Caco-2 (cell line): ENCODE data around the gene AGTRAP. TPM values are rescaled to one million over a fixed set of nuclear protein-coding genes. Genes with fewer than 3 reads are reported as not detected.

Experiments
- BruUV-seq: library from RNA; stranded (reverse); fragments of 400-500 nt; replicated peaks from 2 replicates; lab custom pipeline; 2021; lab: Mats Ljungman, UMichigan
- CTCF ChIA-PET: fragments of 300-600 bp; sonication (Branson Sonifier 250); formaldehyde crosslinking; loops from one replicate; lab custom pipeline; 2022; ENCODE audit warnings: antibody characterized with exemption; lab: Charles Lee
- POLR2A ChIA-PET: fragments of 300-600 bp; sonication (Branson Sonifier 250); formaldehyde crosslinking; loops from one replicate; lab custom pipeline; 2022; ENCODE audit warnings: antibody characterized with exemption; lab: Charles Lee
- DNase-seq, 2 experiments: peaks; one replicate each; pipeline versions ENCODE4 v3.0.0 to v3.0.0-alpha.2; 2020 to 2022
- H3K27me3 ChIP-seq: replicated peaks from 2 replicates; pipeline ENCODE4 v1.6.0; 2011; ENCODE audit warnings: low read length; ENCODE audit not compliant: control insufficient read depth, insufficient read depth
- H3K36me3 ChIP-seq: 2 replicates; pipeline ENCODE4 v1.5.1; 2011; ENCODE audit warnings: low read length; ENCODE audit not compliant: control insufficient read depth, insufficient read depth
- H3K4me1 ChIP-seq: fragments of 250-450 bp; sonication (Bioruptor Pico); 2 replicates; pipeline ENCODE4 v1.5.1; 2020; ENCODE audit warnings: mild to moderate bottlenecking
- H3K4me3 ChIP-seq: 2 replicates; pipeline ENCODE4 v1.5.1; 2011; ENCODE audit warnings: low read depth, mild to moderate bottlenecking, control low read depth, low read length
- H3K9me3 ChIP-seq: fragments of 250-450 bp; sonication (Bioruptor Pico); 2 replicates; pipeline ENCODE4 v1.5.1; 2020; ENCODE audit warnings: mild to moderate bottlenecking, moderate library complexity
- H3K27ac Mint-ChIP-seq: one replicate; pipeline ENCODE4 v1.8.0; 2022; ENCODE audit warnings: mixed read lengths; ENCODE audit not compliant: unreplicated experiment
- H3K27me3 Mint-ChIP-seq: one replicate; pipeline ENCODE4 v1.8.0; 2022; ENCODE audit warnings: mixed read lengths; ENCODE audit not compliant: insufficient read depth, unreplicated experiment
- H3K36me3 Mint-ChIP-seq: one replicate; pipeline ENCODE4 v1.8.0; 2022; ENCODE audit warnings: mild to moderate bottlenecking, mixed read lengths; ENCODE audit not compliant: insufficient read depth, unreplicated experiment
- H3K4me1 Mint-ChIP-seq: one replicate; pipeline ENCODE4 v1.8.0; 2022; ENCODE audit warnings: low read depth, mixed read lengths; ENCODE audit not compliant: unreplicated experiment
- H3K4me3 Mint-ChIP-seq: one replicate; pipeline ENCODE4 v1.8.0; 2022; ENCODE audit warnings: mild to moderate bottlenecking, moderate library complexity, mixed read lengths; ENCODE audit not compliant: unreplicated experiment
- H3K9me3 Mint-ChIP-seq: one replicate; pipeline ENCODE4 v1.8.0; 2022; ENCODE audit warnings: mixed read lengths; ENCODE audit not compliant: unreplicated experiment
- CTCF ChIP-seq, 2 experiments: fragments of 200-600 bp in 1 of 2; IDR thresholded peaks; 1 replicate in 1 of 2; 2 replicates in 1 of 2; pipeline versions ENCODE4 v1.5.1 to v1.8.0; 2011 to 2022; ENCODE audit warnings: antibody characterized with exemption in 1 of 2, control low read depth in 1 of 2, inconsistent platforms in 1 of 2, low read depth in 1 of 2, low read length in 1 of 2, mild to moderate bottlenecking in 1 of 2, moderate library complexity in 1 of 2; ENCODE audit not compliant: insufficient read depth in 1 of 2, severe bottlenecking in 1 of 2, unreplicated experiment in 1 of 2
- intact Hi-C: fragments of 100-400 bp; cut with micrococcal nuclease; formaldehyde crosslinking; loops from one replicate; pipeline ENCODE4 v1.10.0; 2022; ENCODE audit not compliant: unreplicated experiment
- total RNA-seq: library from RNA; stranded (reverse); gene quantifications from 2 replicates; pipeline ENCODE4 v1.2.3, GENCODE V29; 2022

Gene AGTRAP
- total RNA-seq, 1 experiment from 2014 or later = 44.4 TPM

GRCh38 chr1:11691928-11692711, 43.8 kb upstream of the AGTRAP start:
- no peaks in the 10 kb centered on the region; the same call in 1 of the 2 replicates for H3K27me3 ChIP-seq
- H3K36me3 ChIP-seq = no peaks in the 10 kb centered on the region
- peaks cover 25% of the 10 kb centered on the region for H3K27me3 Mint-ChIP-seq
- H3K27ac Mint-ChIP-seq = no peak overlapping the region
- BruUV-seq = no TSS peak
- no peaks in the 10 kb centered on the region for H3K9me3 ChIP-seq
- peaks cover 13% of the 10 kb centered on the region for H3K4me1 Mint-ChIP-seq
- no peak for DNase-seq
- H3K9me3 Mint-ChIP-seq = no peaks in the 10 kb centered on the region
- intact Hi-C loops = loop anchor here (2.0 kb wide), 1 partner anchor 27 kb away; the partner anchor contains the start of gene FBXO6
- POLR2A ChIA-PET = no interaction called here
- no peak for TF ChIP-seq CTCF (IDR thresholded peaks at IDR 0.05; ENCODE audit: insufficient read depth in 1 of 2, low read depth in 1 of 2, low read length in 1 of 2, severe bottlenecking in 1 of 2, unreplicated experiment in 1 of 2)
- H3K36me3 Mint-ChIP-seq = no peaks in the 10 kb centered on the region
- peaks cover 8% of the 10 kb centered on the region; the same call in 1 of the 2 replicates for H3K4me1 ChIP-seq
- CTCF ChIA-PET = no interaction called here
- H3K4me3 Mint-ChIP-seq = peak overlapping the region; percentile 80
- peak overlapping the region; percentile 42; the same call in 1 of the 2 replicates for H3K4me3 ChIP-seq

- H3K4me3 Mint-ChIP-seq = peak overlapping the region; percentile 80
- peaks cover 25% of the 10 kb centered on the region for H3K27me3 Mint-ChIP-seq
- Histone ChIP-seq H3K4me1 (peaks cover 8% of the 10 kb centered on the region; the same call in 1 of the 2 replicates), H3K36me3 (no peaks in the 10 kb centered on the region), H3K9me3 (no peaks in the 10 kb centered on the region), H3K4me3 (no peak overlapping the region), H3K27me3 (no peaks in the 10 kb centered on the region; the same call in 1 of the 2 replicates)
- H3K36me3 Mint-ChIP-seq = no peaks in the 10 kb centered on the region
- ChIA-PET CTCF (interaction anchor here (0.6 kb wide), 1 partner anchor 40 kb away, joined by 3 read pairs; no protein-coding TSS in a partner anchor), POLR2A (interaction anchor here (0.6 kb wide), 1 partner anchor 633 kb away, joined by 3 read pairs; the partner anchor contains the start of gene SRM)
- no peak for TF ChIP-seq CTCF (IDR thresholded peaks at IDR 0.05; ENCODE audit: insufficient read depth in 1 of 2, low read depth in 1 of 2, low read length in 1 of 2, severe bottlenecking in 1 of 2, unreplicated experiment in 1 of 2)
- no peak for DNase-seq
- peaks cover 13% of the 10 kb centered on the region for H3K4me1 Mint-ChIP-seq
- H3K9me3 Mint-ChIP-seq = no peaks in the 10 kb centered on the region
- BruUV-seq = no TSS peak
- H3K27ac Mint-ChIP-seq = no peak overlapping the region
- intact Hi-C loops = no loop called here
Measured at GRCh38 chr1:11693024-11693590, 42.8 kb upstream of the AGTRAP start.

GRCh38 chr1:11693917-11694316, 42.0 kb upstream of the AGTRAP start:
- no peak for TF ChIP-seq CTCF (IDR thresholded peaks at IDR 0.05; ENCODE audit: insufficient read depth in 1 of 2, low read depth in 1 of 2, low read length in 1 of 2, severe bottlenecking in 1 of 2, unreplicated experiment in 1 of 2)
- no peaks in the 10 kb centered on the region for H3K9me3 Mint-ChIP-seq
- Histone ChIP-seq H3K4me1 (peaks cover 8% of the 10 kb centered on the region; the same call in 1 of the 2 replicates), H3K4me3 (no peak overlapping the region), H3K27me3 (no peaks in the 10 kb centered on the region; the same call in 1 of the 2 replicates), H3K36me3 (no peaks in the 10 kb centered on the region), H3K9me3 (no peaks in the 10 kb centered on the region)
- H3K27ac Mint-ChIP-seq = no peak overlapping the region
- DNase-seq = no peak
- intact Hi-C loops = no loop called here
- CTCF ChIA-PET = no interaction called here
- POLR2A ChIA-PET = no interaction called here
- H3K27me3 Mint-ChIP-seq = peaks cover 25% of the 10 kb centered on the region
- H3K36me3 Mint-ChIP-seq = no peaks in the 10 kb centered on the region
- no peak overlapping the region for H3K4me3 Mint-ChIP-seq
- no TSS peak for BruUV-seq
- H3K4me1 Mint-ChIP-seq = peaks cover 13% of the 10 kb centered on the region
